ENCODE data around the gene CLDN3. TPM values are rescaled to one million over a fixed set of nuclear protein-coding genes. Genes with fewer than 3 reads are reported as not detected.

CLDN3 gene
- total and polyA plus RNA-seq, 2 of the 4 experiments (the other 2 are of a cell fraction), result 0.12 to 0.18 TPM

GRCh38 chr7:73740212-73740611 lies 29.9 kb downstream of the CLDN3 start:
- Histone ChIP-seq H4K91ac (ENCODE audit: insufficient read depth, low read depth, low read length) (no peak overlapping the region), H3K27ac (ENCODE audit: insufficient read depth, low read length) (no peak overlapping the region), H3K9me3 (ENCODE audit: control insufficient read depth, insufficient read depth, low read length) (no peaks in the 10 kb centered on the region), H3K4ac (ENCODE audit: low read depth, low read length) (no peak overlapping the region), H3K56ac (ENCODE audit: extremely low read depth, insufficient read depth, low read length) (no peak overlapping the region), H3K27me3 (ENCODE audit: control insufficient read depth, insufficient read depth, low read length) (no peaks in the 10 kb centered on the region), H3K36me3 (ENCODE audit: control insufficient read depth, insufficient read depth, low read length) (0 out of 2 replicates have a peak, but pooled peaks cover 6% of the 10 kb centered on the region), H3K14ac (replicated peaks; ENCODE audit: low read depth, low read length) (no peak overlapping the region), H2AFZ (replicated peaks; ENCODE audit: low read length, poor library complexity) (no peak overlapping the region), H3K9me1 (ENCODE audit: insufficient read depth, low read length) (peaks cover 8% of the 10 kb centered on the region), H3K23ac (ENCODE audit: low read depth, low read length) (no peak overlapping the region), H4K5ac (ENCODE audit: low read depth, low read length) (no peak overlapping the region), H4K8ac (ENCODE audit: low read depth in 2 of 2, low read length in 2 of 2) (no peak overlapping the region), H3K18ac (ENCODE audit: low read depth, low read length) (no peak overlapping the region), H2BK15ac (ENCODE audit: low read depth, low read length) (no peak overlapping the region), H2BK5ac (ENCODE audit: low read depth, low read length, poor library complexity, severe bottlenecking) (no peak overlapping the region), H4K20me1 (ENCODE audit: insufficient read depth, low read length) (peaks cover 3% of the 10 kb centered on the region; the same call in 1 of the 2 replicates), H3K4me3 (ENCODE audit: insufficient read depth, low read depth, low read length) (no peak overlapping the region), H2AK9ac (replicated peaks; ENCODE audit: low read depth, low read length, poor library complexity) (no peak overlapping the region), H2BK120ac (ENCODE audit: low read depth, low read length) (no peak overlapping the region), H2AK5ac (ENCODE audit: low read depth, low read length) (no peak overlapping the region), H3K4me1 (ENCODE audit: control insufficient read depth, insufficient read depth, low read length) (peaks cover 7% of the 10 kb centered on the region), H3K4me2 (ENCODE audit: low read depth, low read length) (no peak overlapping the region), H3K79me1 (ENCODE audit: low read depth in 1 of 2, low read length in 2 of 2) (peaks cover 5 to 22% of the 10 kb centered on the region in 2 experiments; a peak in 3 of 4 replicates), H3K9ac (ENCODE audit: low read depth, low read length) (no peak overlapping the region), H2BK20ac (ENCODE audit: low read depth, low read length) (no peak overlapping the region)
- no peak for ATAC-seq (ENCODE audit: low read depth)
- in situ Hi-C loops (cut with MboI; ENCODE audit: low sequenced_read_pairs), result no loop called here
- ChIA-PET CTCF (interaction anchor here (1.2 kb wide), 1 partner anchor 111 kb away, joined by 3 read pairs; no protein-coding TSS in a partner anchor), POLR2A (ENCODE audit: unreplicated experiment) (no interaction called here)
- TF ChIP-seq CHD1 (IDR thresholded peaks at IDR 0.05; ENCODE audit: low read depth, low read length), result no peak
- TF ChIP-seq CEBPB (IDR thresholded peaks at IDR 0.05; ENCODE audit: low read depth, low read length), result no peak
- TF ChIP-seq NFE2L2 (IDR thresholded peaks at IDR 0.05; ENCODE audit: low read depth, low read length), result no peak
- no peak for TF ChIP-seq POLR2A (IDR thresholded peaks at IDR 0.05; ENCODE audit: low read depth, low read length)
- TF ChIP-seq, protein P1, sequence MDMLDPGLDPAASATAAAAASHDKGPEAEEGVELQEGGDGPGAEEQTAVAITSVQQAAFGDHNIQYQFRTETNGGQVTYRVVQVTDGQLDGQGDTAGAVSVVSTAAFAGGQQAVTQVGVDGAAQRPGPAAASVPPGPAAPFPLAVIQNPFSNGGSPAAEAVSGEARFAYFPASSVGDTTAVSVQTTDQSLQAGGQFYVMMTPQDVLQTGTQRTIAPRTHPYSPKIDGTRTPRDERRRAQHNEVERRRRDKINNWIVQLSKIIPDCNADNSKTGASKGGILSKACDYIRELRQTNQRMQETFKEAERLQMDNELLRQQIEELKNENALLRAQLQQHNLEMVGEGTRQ (IDR thresholded peaks at IDR 0.05; ENCODE audit: low read depth, low read length), result no peak
- TF ChIP-seq RAD21 (IDR thresholded peaks at IDR 0.05; ENCODE audit: low read length), result no peak
- TF ChIP-seq MXI1 (IDR thresholded peaks at IDR 0.05; ENCODE audit: borderline replicate concordance, low read depth, low read length), result no peak
- no peak for TF ChIP-seq SMC3 (IDR thresholded peaks at IDR 0.05; ENCODE audit: low read depth, low read length)
- no peak for TF ChIP-seq RFX5 (IDR thresholded peaks at IDR 0.05; ENCODE audit: low read depth, low read length)
- TF ChIP-seq BHLHE40 (IDR thresholded peaks at IDR 0.05; ENCODE audit: low read depth, low read length), result no peak
- no peak for TF ChIP-seq RCOR1 (IDR thresholded peaks at IDR 0.05; ENCODE audit: insufficient replicate concordance, low read length)
- TF ChIP-seq FOS (IDR thresholded peaks at IDR 0.05; ENCODE audit: low read depth, low read length), result no peak
- no peak for TF ChIP-seq MAFK (IDR thresholded peaks at IDR 0.05; ENCODE audit: low read depth, low read length)
- TF ChIP-seq MAZ (IDR thresholded peaks at IDR 0.05; ENCODE audit: borderline replicate concordance, low read depth, low read length), result no peak
- TF ChIP-seq, protein P2, sequence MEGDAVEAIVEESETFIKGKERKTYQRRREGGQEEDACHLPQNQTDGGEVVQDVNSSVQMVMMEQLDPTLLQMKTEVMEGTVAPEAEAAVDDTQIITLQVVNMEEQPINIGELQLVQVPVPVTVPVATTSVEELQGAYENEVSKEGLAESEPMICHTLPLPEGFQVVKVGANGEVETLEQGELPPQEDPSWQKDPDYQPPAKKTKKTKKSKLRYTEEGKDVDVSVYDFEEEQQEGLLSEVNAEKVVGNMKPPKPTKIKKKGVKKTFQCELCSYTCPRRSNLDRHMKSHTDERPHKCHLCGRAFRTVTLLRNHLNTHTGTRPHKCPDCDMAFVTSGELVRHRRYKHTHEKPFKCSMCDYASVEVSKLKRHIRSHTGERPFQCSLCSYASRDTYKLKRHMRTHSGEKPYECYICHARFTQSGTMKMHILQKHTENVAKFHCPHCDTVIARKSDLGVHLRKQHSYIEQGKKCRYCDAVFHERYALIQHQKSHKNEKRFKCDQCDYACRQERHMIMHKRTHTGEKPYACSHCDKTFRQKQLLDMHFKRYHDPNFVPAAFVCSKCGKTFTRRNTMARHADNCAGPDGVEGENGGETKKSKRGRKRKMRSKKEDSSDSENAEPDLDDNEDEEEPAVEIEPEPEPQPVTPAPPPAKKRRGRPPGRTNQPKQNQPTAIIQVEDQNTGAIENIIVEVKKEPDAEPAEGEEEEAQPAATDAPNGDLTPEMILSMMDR (conservative IDR thresholded peaks at IDR 0.05; ENCODE audit: low read depth, low read length), result no peak
- TF ChIP-seq, protein P3, sequence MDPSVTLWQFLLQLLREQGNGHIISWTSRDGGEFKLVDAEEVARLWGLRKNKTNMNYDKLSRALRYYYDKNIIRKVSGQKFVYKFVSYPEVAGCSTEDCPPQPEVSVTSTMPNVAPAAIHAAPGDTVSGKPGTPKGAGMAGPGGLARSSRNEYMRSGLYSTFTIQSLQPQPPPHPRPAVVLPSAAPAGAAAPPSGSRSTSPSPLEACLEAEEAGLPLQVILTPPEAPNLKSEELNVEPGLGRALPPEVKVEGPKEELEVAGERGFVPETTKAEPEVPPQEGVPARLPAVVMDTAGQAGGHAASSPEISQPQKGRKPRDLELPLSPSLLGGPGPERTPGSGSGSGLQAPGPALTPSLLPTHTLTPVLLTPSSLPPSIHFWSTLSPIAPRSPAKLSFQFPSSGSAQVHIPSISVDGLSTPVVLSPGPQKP (IDR thresholded peaks at IDR 0.05; ENCODE audit: borderline replicate concordance, low read depth, low read length), result no peak
- DNase-seq, result no peak
- no TSS peak for BruUV-seq (replicated peaks)
- dilution Hi-C loops (cut with HindIII; ENCODE audit: low sequenced_read_pairs, unreplicated experiment), result no loop called here
- WGBS, 2 experiments (ENCODE audit: extremely low coverage in 2 of 2, insufficient read length in 1 of 2), result 100% methylated on average over 1 of the region's 7 CpGs; no CpG with 5 or more reads in 1 of the 2 experiments
- intact Hi-C loops (cut with micrococcal nuclease), result loop anchor here (10.0 kb wide), 1 partner anchor 55 kb away; no protein-coding TSS in a partner anchor
